Neural progenitor cell (in vitro differentiated cells): ENCODE data around the gene PDE11A.

ENCODE experiments used
- CTCF ChIP-seq: fragments of 200-600 bp; sonication (generic); IDR thresholded peaks from 2 replicates; pipeline ENCODE4 v1.5.1; 2017; ENCODE audit warnings: antibody characterized with exemption, mild to moderate bottlenecking
- EZH2 ChIP-seq: fragments of 200-600 bp; sonication (generic); IDR thresholded peaks from 2 replicates; pipeline ENCODE4 v1.6.1; 2017; ENCODE audit warnings: antibody characterized with exemption, mild to moderate bottlenecking, moderate library complexity

GRCh38 chr2:177603181-177603580 lies 469.4 kb downstream of the PDE11A start:
- no peak for TF ChIP-seq CTCF
- TF ChIP-seq EZH2 = no peak
